Peyer's patch (tissue), 4 donors: ENCODE data around the gene CD226. TPM values are rescaled to one million over a fixed set of nuclear protein-coding genes. Genes with fewer than 3 reads are reported as not detected.

Source experiments
- DNase-seq, 3 donors: peaks; one replicate each; pipeline ENCODE4 v3.0.0-alpha.2; 2017 to 2019
- H3K27ac ChIP-seq, 4 donors: fragments of 200-600 bp; sonication (generic); one replicate each; pipeline ENCODE4 v1.5.1; 2016 to 2019
- H3K27me3 ChIP-seq, 2 donors: fragments of 200-600 bp; sonication (generic); one replicate each; pipeline ENCODE4 v1.5.1; 2019
- H3K36me3 ChIP-seq, 3 donors: fragments of 200-600 bp; sonication (generic); one replicate each; pipeline ENCODE4 v1.5.1; 2016 to 2019
- H3K4me1 ChIP-seq, 4 donors: fragments of 200-600 bp; sonication (generic); one replicate each; pipeline ENCODE4 v1.5.1; 2016 to 2019
- H3K4me3 ChIP-seq, 4 donors: fragments of 200-600 bp; sonication (generic); 1 replicate in 3 of 4; 2 replicates in 1 of 4; pipeline ENCODE4 v1.5.1; 2016 to 2019; ENCODE audit warnings: mild to moderate bottlenecking in 1 of 4
- H3K9me3 ChIP-seq, 4 donors: fragments of 200-600 bp; sonication (generic); one replicate each; pipeline ENCODE4 v1.5.1; 2016 to 2019; ENCODE audit warnings: mild to moderate bottlenecking in 1 of 4
- CTCF ChIP-seq, 6 experiments: fragments of 450-650 bp in 4 of 6; fragments of 200-600 bp in 2 of 6; sonication (generic) in 1 of 6; IDR thresholded peaks; one replicate each; pipeline ENCODE4 v1.5.1; 2017 to 2019; ENCODE audit warnings: antibody characterized with exemption in 6 of 6, mild to moderate bottlenecking in 3 of 6, moderate library complexity in 1 of 6
- POLR2A ChIP-seq, 2 donors: fragments of 450-650 bp; IDR thresholded peaks; one replicate each; pipeline ENCODE4 v1.5.1; 2017; ENCODE audit warnings: antibody characterized with exemption in 2 of 2, mild to moderate bottlenecking in 2 of 2, moderate library complexity in 2 of 2
- total RNA-seq, 4 donors: library from RNA; depleted of rRNA; stranded (reverse); fragments of >200 nt; gene quantifications; one replicate each; pipeline ENCODE4 v1.1.0, GENCODE V29; 2016

The CD226 gene
- total RNA-seq, 4 donors from 2014 or later: 0.66 to 10.7 (median 3.3) TPM

GRCh38 chr18:69948256-69948655 is 583 bp upstream of the CD226 start:
- Histone ChIP-seq H3K9me3 (peaks cover 0 to 2% (median 0%) of the 10 kb centered on the region in 4 donors), H3K27ac (peak overlapping the region in 3 of 4 donors; percentile 7 to 55 (median 40))
- TF ChIP-seq POLR2A (IDR thresholded peaks at IDR 0.05) (no peak), CTCF (IDR thresholded peaks at IDR 0.05) (no peak)

GRCh38 chr18:69946608-69947155 is 991 bp downstream of the CD226 start:
- no peak for DNase-seq
- no peaks in the 10 kb centered on the region for H3K27me3 ChIP-seq
- H3K4me1 ChIP-seq: peaks cover 0 to 6% (median 2%) of the 10 kb centered on the region in 4 donors
- no peak for TF ChIP-seq POLR2A (IDR thresholded peaks at IDR 0.05)
- no peak for TF ChIP-seq CTCF (IDR thresholded peaks at IDR 0.05)
- peak overlapping the region in 3 of 4 donors; percentile 1 to 33 (median 8) for H3K4me3 ChIP-seq
- peak overlapping the region; percentile 0 to 60 (median 49) for H3K27ac ChIP-seq
- no peaks in the 10 kb centered on the region for H3K36me3 ChIP-seq
- H3K9me3 ChIP-seq: no peaks in the 10 kb centered on the region

More at GRCh38 chr18:69948256-69948655, 583 bp upstream of the CD226 start:
- DNase-seq: no peak
- no peak overlapping the region for H3K4me3 ChIP-seq
- no peaks in the 10 kb centered on the region for H3K36me3 ChIP-seq
- H3K27me3 ChIP-seq: no peaks in the 10 kb centered on the region
- peaks cover 0 to 6% (median 2%) of the 10 kb centered on the region in 4 donors for H3K4me1 ChIP-seq

GRCh38 chr18:69945220-69946114 is 2.2 kb downstream of the CD226 start:
- Histone ChIP-seq H3K9me3 (no peaks in the 10 kb centered on the region), H3K4me1 (peaks cover 0 to 6% (median 1%) of the 10 kb centered on the region in 4 donors), H3K27me3 (no peaks in the 10 kb centered on the region), H3K27ac (peak overlapping the region in 2 of 4 donors; percentile 15 to 28), H3K36me3 (no peaks in the 10 kb centered on the region), H3K4me3 (peak overlapping the region in 3 of 4 donors; percentile 4 to 24 (median 10))
- DNase-seq: no peak
- TF ChIP-seq CTCF (IDR thresholded peaks at IDR 0.05): no peak
- no peak for TF ChIP-seq POLR2A (IDR thresholded peaks at IDR 0.05)

GRCh38 chr18:69944436-69944835 is 3.2 kb downstream of the CD226 start:
- no peak for TF ChIP-seq CTCF (IDR thresholded peaks at IDR 0.05)
- TF ChIP-seq POLR2A (IDR thresholded peaks at IDR 0.05): no peak
- Histone ChIP-seq H3K4me3 (no peak overlapping the region), H3K4me1 (peaks cover 0 to 3% (median 0%) of the 10 kb centered on the region in 4 donors), H3K36me3 (no peaks in the 10 kb centered on the region), H3K27me3 (no peaks in the 10 kb centered on the region), H3K9me3 (no peaks in the 10 kb centered on the region), H3K27ac (no peak overlapping the region)
- no peak for DNase-seq

- H3K4me1 ChIP-seq: no peaks in the 10 kb centered on the region
- no peak for DNase-seq
- no peaks in the 10 kb centered on the region for H3K9me3 ChIP-seq
- no peak overlapping the region for H3K4me3 ChIP-seq
- H3K36me3 ChIP-seq: no peaks in the 10 kb centered on the region
- H3K27me3 ChIP-seq: no peaks in the 10 kb centered on the region
- H3K27ac ChIP-seq: no peak overlapping the region
- TF ChIP-seq POLR2A (IDR thresholded peaks at IDR 0.05): no peak
- TF ChIP-seq CTCF (IDR thresholded peaks at IDR 0.05): no peak
Observed at GRCh38 chr18:69943021-69943420, 4.7 kb downstream of the CD226 start.
